HG03521 (cell line): ENCODE measurements around the gene MYO5A.

Source experiments
- ATAC-seq: cut with Tn5 transposase; IDR thresholded peaks from one replicate; pipeline ENCODE4 v1.9.1; 2021; ENCODE audit warnings: mild to moderate bottlenecking, moderate library complexity; ENCODE audit not compliant: unreplicated experiment

MYO5A gene

DNA sequence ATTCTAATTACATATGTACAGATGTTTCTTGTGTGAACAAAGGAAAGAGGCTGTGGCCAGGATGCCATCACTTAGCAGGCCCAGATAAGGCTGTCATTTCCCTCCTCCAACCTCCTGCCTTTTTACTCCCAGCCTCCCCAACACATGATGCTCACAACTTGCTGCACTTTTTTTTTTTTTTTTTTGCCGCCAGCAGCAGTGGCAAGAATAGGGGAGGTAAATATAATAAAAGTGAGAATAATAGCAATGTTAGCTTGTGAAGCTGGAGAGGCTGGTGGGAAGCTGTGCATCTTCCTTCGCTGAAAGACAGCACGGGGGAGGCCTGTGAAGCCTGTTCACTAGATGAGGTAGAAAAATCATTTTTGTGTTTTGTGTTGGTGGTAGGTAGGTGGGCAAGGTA lies 190.6 kb downstream of the MYO5A start:
- ATAC-seq = no peak

DNA sequence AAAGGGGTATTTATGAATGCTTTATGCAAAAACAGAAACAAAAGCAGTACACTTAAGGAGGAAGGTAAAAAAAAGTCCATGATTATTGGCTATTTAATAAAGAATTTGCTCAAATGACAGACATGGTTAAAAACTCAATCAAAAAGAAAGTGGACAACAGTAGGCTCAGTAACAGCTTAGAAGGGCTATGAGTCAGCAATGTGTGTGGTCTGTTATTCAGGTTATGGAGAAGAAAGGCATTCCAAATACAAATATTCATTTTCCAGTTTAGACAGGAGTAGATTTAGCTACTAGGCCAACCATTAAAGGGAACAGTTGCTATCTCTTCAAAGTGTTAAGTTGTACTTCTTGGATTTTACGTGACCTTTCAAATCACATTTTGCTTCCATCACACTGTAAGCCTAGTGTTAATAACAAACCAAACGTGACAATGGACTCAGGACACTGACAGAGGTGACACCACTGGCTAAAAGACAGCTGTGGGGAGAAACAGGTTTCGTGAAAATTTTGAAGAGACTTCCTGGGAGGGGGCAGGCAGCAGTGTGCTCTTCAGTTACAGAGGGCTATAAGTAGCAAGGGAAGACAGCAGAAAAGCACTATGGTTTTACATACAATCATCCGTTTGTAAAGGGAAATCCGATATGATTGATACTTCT lies 191.4 kb downstream of the MYO5A start:
- ATAC-seq = no peak

DNA sequence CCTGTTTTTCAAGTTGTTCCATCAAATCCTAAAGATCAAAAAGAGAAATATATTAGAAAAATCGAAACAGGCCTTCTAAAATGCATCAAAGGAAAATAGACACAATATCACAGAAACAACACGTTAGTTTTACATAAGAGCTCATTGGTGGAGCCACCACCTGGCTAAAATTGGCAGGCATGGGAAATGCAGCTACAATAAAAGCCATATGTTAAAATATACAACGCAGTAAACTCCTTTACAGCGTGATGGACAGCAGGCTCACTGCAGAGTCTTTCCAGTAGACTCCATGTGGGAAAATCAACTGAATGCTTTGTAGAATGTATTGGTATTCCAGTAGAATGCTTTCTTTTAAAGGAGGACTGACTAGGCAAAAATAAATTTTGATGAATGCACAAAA lies 192.2 kb downstream of the MYO5A start:
- ATAC-seq = no peak

GRCh38 chr15:52334491-52335160 lies 194.1 kb downstream of the MYO5A start:
- ATAC-seq = no peak

GRCh38 chr15:52331490-52332240 lies 197.0 kb downstream of the MYO5A start:
- peak; percentile 78 for ATAC-seq

DNA sequence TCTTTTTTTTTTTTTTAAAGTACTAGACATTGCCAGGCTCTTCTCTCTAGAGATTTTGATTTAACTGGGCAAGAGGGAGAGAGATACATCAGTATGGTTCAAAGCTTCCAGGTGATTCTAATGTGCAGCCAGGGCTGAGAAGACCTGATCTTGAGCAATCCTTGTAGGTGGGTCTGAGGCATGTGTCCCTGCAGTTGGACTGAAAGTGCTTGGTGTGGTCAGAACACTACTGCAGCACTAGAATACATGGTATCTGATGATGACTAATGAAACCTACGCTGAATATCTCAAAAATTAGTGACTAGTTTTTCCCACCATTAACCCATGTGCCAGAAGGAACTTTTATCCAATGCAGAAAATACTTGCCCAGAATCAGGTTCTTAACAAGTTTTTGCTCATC lies 198.7 kb downstream of the MYO5A start:
- no peak for ATAC-seq

DNA sequence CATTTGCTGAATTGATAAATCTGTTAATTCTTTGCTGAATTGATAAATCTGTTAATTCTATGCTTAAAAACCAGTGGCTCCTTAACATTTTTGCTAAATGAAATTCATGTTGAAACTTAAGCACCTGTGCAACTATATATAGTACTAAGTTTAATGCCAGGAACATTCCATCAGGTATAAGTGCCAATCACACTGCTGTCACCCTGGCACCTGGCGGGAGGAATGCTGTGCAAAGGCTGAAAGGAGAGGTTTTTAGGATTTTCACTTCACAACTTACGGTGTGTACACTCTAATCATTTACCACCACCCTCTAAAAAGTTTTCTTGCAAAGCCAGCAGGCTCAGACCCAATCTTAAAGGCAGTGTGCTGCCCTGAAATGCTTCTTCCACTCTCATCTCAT lies 199.5 kb downstream of the MYO5A start:
- ATAC-seq = no peak

DNA sequence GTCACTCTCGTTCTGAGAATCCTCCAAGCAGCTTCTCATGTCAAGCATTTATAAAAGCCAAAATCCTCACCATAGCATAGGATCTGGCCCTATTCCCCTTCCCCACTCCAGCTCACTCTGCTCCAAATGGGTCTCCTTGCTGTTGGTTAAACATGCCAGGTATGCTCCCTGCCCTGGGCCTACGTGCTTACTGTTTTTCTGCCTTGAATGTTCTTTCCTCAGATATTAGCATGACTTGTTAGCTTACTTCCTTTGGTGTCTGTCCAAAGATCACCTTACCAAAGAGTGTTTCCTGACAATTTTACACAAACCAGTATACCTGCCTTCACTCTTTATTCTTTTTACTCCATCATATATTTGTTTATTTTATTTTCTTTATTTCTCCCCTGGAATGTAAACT lies 200.0 kb downstream of the MYO5A start:
- ATAC-seq = no peak

DNA sequence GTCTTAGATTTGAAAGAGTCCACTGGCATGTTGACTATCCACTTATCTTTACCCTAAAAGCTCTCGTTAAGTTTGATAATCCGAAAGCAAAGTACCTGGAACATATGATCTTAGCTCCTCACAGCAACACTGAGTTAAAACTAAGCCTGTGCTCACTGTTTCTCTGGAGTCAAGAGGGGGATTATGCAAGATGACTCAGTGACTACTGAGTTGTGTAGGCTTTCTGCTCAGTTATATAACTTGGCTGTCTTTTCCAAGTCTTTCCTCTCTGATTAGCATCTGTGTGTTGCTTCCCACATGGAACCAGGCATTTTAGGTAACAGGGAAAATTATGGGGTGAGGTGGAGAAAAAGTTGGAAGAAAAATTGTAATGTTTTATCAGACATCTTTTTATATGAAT lies 201.9 kb downstream of the MYO5A start:
- ATAC-seq = no peak

DNA sequence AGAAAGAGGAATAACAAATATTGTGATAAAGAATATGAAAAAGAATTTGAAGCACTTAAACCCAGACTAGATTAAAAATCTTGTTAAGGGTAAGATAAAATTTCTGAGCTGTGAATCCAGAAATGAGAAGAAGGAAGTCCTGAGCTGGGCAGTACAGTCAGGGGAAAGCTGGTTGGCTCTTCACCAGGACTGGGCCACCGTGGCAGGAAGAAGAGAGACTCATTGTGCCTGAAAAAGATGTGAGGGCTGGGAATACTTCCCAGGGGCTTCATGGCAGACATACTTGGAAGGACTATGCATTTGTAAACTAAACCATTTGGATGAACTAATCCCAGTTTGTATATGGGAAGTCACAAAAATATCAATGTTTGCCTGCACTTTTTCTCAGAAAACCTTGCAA lies 204.6 kb downstream of the MYO5A start:
- ATAC-seq = no peak

DNA sequence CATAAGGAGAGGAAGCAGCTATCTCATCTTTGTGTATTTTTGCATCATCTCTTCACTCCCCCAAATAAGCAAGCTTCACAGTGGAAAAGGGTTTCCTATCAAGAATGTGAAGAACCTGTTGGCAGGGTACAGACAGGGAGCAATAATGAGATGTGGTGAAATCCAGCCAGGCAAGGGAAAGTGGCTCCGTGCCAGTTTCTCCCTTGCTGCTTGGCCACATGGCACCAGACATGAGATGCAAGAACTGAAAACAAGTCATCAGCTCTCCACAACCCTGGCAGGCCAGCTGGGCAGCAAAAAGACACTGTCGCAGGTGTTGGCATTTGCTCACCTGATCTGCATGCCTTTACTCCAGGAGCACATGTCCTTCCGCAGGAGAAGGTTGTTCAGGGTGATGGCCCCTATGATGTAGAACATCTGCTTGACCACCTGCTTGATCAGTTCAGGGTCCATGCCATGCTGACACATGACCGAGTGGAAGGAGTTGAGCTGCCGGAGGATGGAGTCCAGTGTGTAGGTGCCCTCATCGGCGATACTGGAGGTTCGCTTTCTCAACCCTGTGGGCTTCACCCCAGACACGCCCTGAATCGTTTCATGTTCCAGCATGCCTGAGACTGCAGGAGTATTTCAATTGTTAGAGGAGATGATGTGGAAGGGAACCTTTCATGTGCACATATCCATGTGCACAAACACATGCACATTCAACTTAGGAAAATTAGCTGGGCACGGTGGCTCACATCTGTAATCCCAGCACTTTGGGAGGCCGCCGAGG lies 209.8 kb downstream of the MYO5A start:
- ATAC-seq = no peak

DNA sequence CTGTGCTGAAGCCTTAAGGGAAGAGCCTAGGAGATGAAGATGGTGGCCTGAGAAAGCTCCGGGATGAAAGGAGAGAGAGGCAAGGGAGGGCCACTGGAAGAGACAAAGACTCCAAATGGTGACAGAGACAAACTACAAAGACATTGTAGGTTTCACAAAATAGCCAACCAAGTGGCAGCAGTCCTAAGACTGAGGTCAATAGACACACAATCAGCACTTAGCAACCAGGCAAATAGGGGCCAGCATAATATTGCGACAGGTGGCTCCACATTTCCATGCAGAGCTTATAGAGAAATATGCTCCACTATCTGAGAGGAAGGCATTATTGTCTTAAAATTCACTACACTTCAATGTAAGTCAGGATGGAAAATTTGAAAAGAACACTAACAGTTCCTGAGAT lies 211.0 kb downstream of the MYO5A start:
- no peak for ATAC-seq

DNA sequence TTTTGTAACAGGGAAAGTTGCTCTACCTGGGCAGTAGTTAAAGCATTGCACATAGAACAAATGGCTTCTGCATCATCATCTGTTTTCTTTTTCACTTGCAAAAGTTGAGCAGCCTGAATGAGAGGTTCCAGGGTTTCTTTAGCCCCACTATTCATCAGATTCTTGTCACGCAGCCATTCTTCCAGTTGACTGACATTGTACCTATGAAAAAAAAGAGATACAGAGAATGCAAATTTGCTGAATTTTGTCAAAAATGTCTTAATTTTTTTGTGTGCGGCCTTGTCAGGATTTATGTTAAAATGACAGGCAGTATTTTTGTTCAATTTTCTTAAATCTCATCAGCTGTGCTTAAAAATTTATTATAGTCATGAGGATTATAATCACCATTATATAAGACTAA lies 211.7 kb downstream of the MYO5A start:
- ATAC-seq = no peak

- peak; percentile 35 for ATAC-seq
These were observed 219.5 kb downstream of the MYO5A start for GRCh38 chr15:52309154-52309548.

GRCh38 chr15:52308446-52309153 lies 220.1 kb downstream of the MYO5A start:
- ATAC-seq = peak; percentile 60

- no peak for ATAC-seq
These were observed 220.8 kb downstream of the MYO5A start for GRCh38 chr15:52307847-52308246.

- no peak for ATAC-seq
These were observed 222.4 kb downstream of the MYO5A start for GRCh38 chr15:52306270-52306669.

DNA sequence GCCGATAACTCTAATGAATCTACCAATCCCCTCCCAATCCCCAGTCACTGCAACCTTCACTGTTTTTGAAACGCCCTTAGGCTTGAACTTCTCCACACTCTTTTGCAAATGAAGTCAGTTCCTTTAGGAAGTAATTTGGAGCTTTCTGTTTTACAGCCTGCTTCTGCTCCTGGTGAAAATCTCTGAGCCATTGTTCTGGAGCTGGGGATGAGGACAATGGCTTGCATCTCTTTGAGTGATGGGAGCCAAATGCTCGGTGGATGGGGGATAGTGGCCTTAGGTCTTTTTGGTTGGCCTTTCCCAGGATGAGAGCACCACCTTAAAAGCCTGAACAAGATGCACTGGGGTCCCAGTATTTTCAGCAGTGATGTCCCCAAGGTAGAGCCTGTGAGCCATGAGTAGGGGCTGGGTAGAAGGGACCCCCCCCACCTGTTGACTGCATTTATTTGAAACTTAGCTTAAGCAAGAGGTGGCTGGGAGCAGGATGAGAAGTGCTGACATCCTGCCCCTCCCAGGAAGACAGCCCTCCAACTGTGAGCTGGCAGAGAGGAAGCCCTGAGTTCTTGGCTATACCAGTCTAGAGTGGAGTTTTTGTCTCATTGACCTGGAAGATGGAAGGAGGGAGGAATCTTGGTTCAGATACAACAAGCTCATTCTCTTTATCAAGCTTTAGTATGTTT lies 225.4 kb downstream of the MYO5A start:
- no peak for ATAC-seq

DNA sequence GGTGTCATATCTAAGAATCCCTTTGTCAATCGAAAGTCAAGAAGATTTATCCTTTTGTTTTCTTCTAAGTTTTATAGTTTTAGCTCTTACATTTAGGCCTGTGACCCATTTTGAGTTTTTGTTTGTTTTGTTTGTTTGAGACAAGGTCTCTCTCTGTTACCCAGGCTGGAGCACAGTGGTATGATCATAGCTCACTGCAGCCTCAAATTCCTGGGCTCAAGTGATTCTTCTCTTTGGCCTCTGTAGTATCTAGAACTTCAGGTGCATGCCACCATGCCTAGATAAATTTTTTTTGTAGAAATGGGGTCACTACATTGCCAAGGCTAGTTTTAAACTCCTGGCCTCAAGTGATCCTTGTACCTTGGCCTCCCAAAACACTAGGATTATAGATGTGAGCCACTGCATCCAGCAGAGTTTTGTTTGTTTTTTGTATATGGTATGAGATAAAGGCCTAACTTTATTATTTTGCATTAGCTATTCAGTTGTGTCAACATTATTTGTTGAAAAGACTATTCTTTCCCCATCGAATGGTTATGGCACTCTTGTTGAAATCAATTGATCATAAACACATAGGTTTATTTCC lies 227.3 kb downstream of the MYO5A start:
- ATAC-seq = no peak
